SK-N-SH treated with all-trans-retinoic acid at 6 μM for 48 hours (cell line): ENCODE data around the gene CFL1.
"Not testable (repeated sequence)": the region's sequence is repeated elsewhere in the genome, so short reads cannot be mapped to it uniquely, and the experiment has no call there.

Experiments used
- ATAC-seq: fragments of 200-7000 bp; cut with Tn5 transposase; 3 replicates; pipeline ENCODE4 v1.9.1; 2020; ENCODE audit warnings: mild to moderate bottlenecking, moderate library complexity
- BACH2 ChIP-seq: fragments of 250-450 bp; sonication (Bioruptor Pico); IDR thresholded peaks from 2 replicates; pipeline ENCODE4 v1.9.0; 2021; ENCODE audit warnings: mild to moderate bottlenecking, borderline replicate concordance
- CSDC2 ChIP-seq: fragments of 250-450 bp; sonication (Bioruptor Pico); IDR thresholded peaks from 2 replicates; pipeline ENCODE4 v1.5.0; 2020; ENCODE audit warnings: mild to moderate bottlenecking, moderate library complexity
- GLIS3 ChIP-seq: fragments of 250-450 bp; sonication (Bioruptor Pico); IDR thresholded peaks from 2 replicates; pipeline ENCODE4 v1.5.0; 2020; ENCODE audit warnings: mild to moderate bottlenecking, moderate library complexity
- ISL1 ChIP-seq: fragments of 250-450 bp; sonication (Bioruptor Pico); IDR thresholded peaks from 2 replicates; pipeline ENCODE4 v2.1.2; 2022; ENCODE audit warnings: mild to moderate bottlenecking, moderate library complexity
- OSR1 ChIP-seq: fragments of 250-450 bp; sonication (Bioruptor Pico); IDR thresholded peaks from 2 replicates; pipeline ENCODE4 v1.8.0; 2022; ENCODE audit warnings: moderate library complexity, mild to moderate bottlenecking, inconsistent platforms
- PPARA ChIP-seq: fragments of 250-450 bp; sonication (Bioruptor Pico); IDR thresholded peaks from 2 replicates; pipeline ENCODE4 v1.5.0; 2020; ENCODE audit warnings: mild to moderate bottlenecking, borderline replicate concordance
- TCF4 ChIP-seq: fragments of 250-450 bp; sonication (Bioruptor Pico); IDR thresholded peaks from 2 replicates; pipeline ENCODE4 v1.8.0; 2021; ENCODE audit warnings: mild to moderate bottlenecking, moderate library complexity, borderline replicate concordance
- TOX ChIP-seq: fragments of 250-450 bp; sonication (Bioruptor Pico); IDR thresholded peaks from 2 replicates; pipeline ENCODE4 v1.8.0; 2021; ENCODE audit warnings: mild to moderate bottlenecking, moderate library complexity, borderline replicate concordance
- TSHZ2 ChIP-seq: fragments of 250-450 bp; sonication (Bioruptor Pico); IDR thresholded peaks from 2 replicates; pipeline ENCODE4 v1.5.0; 2020; ENCODE audit warnings: mild to moderate bottlenecking, moderate library complexity
- ZFP3 ChIP-seq: fragments of 250-450 bp; sonication (Bioruptor Pico); IDR thresholded peaks from 2 replicates; pipeline ENCODE4 v1.5.0; 2020; ENCODE audit warnings: mild to moderate bottlenecking, moderate library complexity
- ZNF565 ChIP-seq: fragments of 450-650 bp; formaldehyde crosslinking; conservative IDR thresholded peaks from 2 replicates; pipeline ENCODE4 v1.5.0; 2020; ENCODE audit warnings: low read depth, mild to moderate bottlenecking, moderate library complexity
- ZNF70 ChIP-seq: fragments of 450-650 bp; formaldehyde crosslinking; IDR thresholded peaks from 2 replicates; pipeline ENCODE4 v1.5.0; 2020; ENCODE audit warnings: mild to moderate bottlenecking, moderate library complexity
- TF ChIP-seq, protein P1 (sequence below): fragments of 250-450 bp; sonication (Bioruptor Pico); IDR thresholded peaks from 2 replicates; pipeline ENCODE4 v1.8.0; 2021; ENCODE audit warnings: low read depth, mild to moderate bottlenecking, moderate library complexity, borderline replicate concordance
- TF ChIP-seq, protein P2 (sequence below): fragments of 250-450 bp; sonication (Bioruptor Pico); IDR thresholded peaks from 2 replicates; pipeline ENCODE4 v1.5.1; 2021; ENCODE audit warnings: mild to moderate bottlenecking, moderate library complexity
- TF ChIP-seq, protein P3 (sequence below): fragments of 250-450 bp; sonication (Bioruptor Pico); IDR thresholded peaks from 2 replicates; pipeline ENCODE4 v1.8.0; 2020; ENCODE audit warnings: mild to moderate bottlenecking, moderate library complexity, borderline replicate concordance
- TF ChIP-seq, protein P4 (sequence below): fragments of 250-450 bp; sonication (Bioruptor Pico); IDR thresholded peaks from 2 replicates; pipeline ENCODE4 v1.5.1; 2020; ENCODE audit warnings: low read depth, mild to moderate bottlenecking, moderate library complexity

CFL1 gene

GRCh38 chr11:65895482-65895981 lies 37.6 kb upstream of the CFL1 start (continued):
- TF ChIP-seq, protein P1, sequence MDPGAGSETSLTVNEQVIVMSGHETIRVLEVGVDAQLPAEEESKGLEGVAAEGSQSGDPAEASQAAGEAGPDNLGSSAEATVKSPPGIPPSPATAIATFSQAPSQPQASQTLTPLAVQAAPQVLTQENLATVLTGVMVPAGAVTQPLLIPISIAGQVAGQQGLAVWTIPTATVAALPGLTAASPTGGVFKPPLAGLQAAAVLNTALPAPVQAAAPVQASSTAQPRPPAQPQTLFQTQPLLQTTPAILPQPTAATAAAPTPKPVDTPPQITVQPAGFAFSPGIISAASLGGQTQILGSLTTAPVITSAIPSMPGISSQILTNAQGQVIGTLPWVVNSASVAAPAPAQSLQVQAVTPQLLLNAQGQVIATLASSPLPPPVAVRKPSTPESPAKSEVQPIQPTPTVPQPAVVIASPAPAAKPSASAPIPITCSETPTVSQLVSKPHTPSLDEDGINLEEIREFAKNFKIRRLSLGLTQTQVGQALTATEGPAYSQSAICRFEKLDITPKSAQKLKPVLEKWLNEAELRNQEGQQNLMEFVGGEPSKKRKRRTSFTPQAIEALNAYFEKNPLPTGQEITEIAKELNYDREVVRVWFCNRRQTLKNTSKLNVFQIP (CRISPR knock-in tag) = no peak
- TF ChIP-seq TCF4 (CRISPR knock-in tag) (no peak), OSR1 (no peak)
- TF ChIP-seq, protein P2, sequence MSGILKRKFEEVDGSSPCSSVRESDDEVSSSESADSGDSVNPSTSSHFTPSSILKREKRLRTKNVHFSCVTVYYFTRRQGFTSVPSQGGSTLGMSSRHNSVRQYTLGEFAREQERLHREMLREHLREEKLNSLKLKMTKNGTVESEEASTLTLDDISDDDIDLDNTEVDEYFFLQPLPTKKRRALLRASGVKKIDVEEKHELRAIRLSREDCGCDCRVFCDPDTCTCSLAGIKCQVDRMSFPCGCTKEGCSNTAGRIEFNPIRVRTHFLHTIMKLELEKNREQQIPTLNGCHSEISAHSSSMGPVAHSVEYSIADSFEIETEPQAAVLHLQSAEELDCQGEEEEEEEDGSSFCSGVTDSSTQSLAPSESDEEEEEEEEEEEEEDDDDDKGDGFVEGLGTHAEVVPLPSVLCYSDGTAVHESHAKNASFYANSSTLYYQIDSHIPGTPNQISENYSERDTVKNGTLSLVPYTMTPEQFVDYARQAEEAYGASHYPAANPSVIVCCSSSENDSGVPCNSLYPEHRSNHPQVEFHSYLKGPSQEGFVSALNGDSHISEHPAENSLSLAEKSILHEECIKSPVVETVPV (CRISPR knock-in tag) = no peak
- TF ChIP-seq, protein P3, sequence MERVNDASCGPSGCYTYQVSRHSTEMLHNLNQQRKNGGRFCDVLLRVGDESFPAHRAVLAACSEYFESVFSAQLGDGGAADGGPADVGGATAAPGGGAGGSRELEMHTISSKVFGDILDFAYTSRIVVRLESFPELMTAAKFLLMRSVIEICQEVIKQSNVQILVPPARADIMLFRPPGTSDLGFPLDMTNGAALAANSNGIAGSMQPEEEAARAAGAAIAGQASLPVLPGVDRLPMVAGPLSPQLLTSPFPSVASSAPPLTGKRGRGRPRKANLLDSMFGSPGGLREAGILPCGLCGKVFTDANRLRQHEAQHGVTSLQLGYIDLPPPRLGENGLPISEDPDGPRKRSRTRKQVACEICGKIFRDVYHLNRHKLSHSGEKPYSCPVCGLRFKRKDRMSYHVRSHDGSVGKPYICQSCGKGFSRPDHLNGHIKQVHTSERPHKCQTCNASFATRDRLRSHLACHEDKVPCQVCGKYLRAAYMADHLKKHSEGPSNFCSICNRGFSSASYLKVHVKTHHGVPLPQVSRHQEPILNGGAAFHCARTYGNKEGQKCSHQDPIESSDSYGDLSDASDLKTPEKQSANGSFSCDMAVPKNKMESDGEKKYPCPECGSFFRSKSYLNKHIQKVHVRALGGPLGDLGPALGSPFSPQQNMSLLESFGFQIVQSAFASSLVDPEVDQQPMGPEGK = no peak

DNA sequence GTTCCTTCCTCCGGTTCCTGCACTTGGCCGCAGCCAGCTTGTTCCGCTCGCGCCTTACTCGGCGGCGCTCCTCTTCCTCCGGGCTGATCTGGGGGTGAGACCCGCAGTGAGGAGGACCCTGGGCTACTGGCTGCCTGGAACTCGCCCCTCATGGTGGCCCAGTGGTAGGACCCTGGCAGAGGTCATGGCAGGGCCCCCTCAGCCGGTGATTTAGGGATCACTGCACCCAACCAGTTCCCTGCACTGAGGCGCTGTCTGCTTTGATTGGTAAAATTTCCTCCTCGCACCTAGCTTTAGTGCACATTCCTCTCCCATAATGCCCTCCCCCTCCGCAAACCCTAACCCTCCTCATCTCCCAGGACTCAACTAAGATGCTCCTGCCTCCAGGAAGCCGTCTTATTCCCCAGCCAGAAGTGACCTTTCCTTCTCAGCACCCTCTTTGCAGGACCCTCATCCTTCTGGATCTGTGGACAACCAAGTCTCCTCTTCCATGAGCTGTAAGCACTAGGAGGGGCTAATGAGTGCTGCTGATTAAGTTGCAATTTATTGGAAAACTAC lies 36.1 kb upstream of the CFL1 start:
- no peak for TF ChIP-seq TSHZ2
- no peak for TF ChIP-seq ZNF565 (CRISPR knock-in tag)
- TF ChIP-seq ZFP3 = no peak
- no peak for TF ChIP-seq TCF4 (CRISPR knock-in tag)
- no peak for TF ChIP-seq TOX (CRISPR knock-in tag)
- no peak for TF ChIP-seq BACH2
- TF ChIP-seq PPARA (CRISPR knock-in tag) = no peak
- no peak for TF ChIP-seq ZNF70 (CRISPR knock-in tag)
- TF ChIP-seq, protein P1 (CRISPR knock-in tag) = no peak
- TF ChIP-seq GLIS3 = no peak
- no peak for ATAC-seq

- ATAC-seq = no peak
- TF ChIP-seq GLIS3 (no peak), ISL1 (CRISPR knock-in tag) (no peak), CSDC2 (no peak), ZFP3 (no peak)
- TF ChIP-seq, protein P3 = no peak
- TF ChIP-seq, protein P4, sequence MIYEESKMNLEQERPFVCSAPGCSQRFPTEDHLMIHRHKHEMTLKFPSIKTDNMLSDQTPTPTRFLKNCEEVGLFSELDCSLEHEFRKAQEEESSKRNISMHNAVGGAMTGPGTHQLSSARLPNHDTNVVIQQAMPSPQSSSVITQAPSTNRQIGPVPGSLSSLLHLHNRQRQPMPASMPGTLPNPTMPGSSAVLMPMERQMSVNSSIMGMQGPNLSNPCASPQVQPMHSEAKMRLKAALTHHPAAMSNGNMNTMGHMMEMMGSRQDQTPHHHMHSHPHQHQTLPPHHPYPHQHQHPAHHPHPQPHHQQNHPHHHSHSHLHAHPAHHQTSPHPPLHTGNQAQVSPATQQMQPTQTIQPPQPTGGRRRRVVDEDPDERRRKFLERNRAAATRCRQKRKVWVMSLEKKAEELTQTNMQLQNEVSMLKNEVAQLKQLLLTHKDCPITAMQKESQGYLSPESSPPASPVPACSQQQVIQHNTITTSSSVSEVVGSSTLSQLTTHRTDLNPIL (CRISPR knock-in tag) = no peak
These were observed 34.8 kb upstream of the CFL1 start for GRCh38 chr11:65892661-65893317.

DNA sequence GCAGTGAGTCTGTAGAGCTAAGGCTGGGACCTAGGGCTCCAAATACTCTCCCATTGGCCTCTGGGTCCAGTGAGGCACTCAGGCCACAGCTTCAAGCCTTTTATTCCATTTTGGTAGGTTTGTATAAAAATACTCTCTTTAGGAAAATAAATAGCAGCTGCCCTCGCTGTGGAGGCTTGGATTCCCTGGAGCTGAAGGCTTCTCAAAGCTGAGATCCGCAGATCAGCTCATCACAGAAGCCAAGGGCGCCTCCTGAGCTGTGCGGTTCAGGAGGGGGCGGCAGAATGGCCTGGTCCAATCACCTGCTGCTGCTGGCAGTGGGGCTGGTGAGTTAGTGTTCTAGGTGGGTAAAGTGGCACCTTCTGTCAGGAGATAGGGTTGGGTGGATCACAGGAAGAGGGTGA lies 34.2 kb upstream of the CFL1 start:
- ATAC-seq = not testable (repeated sequence)
